GM12878 (cell line): ENCODE measurements around the gene RPS16. TPM values are rescaled to one million over a fixed set of nuclear protein-coding genes. Genes with fewer than 3 reads are reported as not detected.

Experiments used
- HDAC2 ChIP-seq: fragments of 200-600 bp; sonication (generic); IDR thresholded peaks from 2 replicates; pipeline ENCODE4 v1.6.1; 2017
- HDAC6 ChIP-seq: fragments of 200-600 bp; sonication (generic); IDR thresholded peaks from one replicate; pipeline ENCODE4 v1.8.0; 2017; ENCODE audit warnings: antibody characterized with exemption; ENCODE audit not compliant: unreplicated experiment
- IKZF1 ChIP-seq: fragments of 450-650 bp; conservative IDR thresholded peaks from 2 replicates; pipeline ENCODE4 v1.6.1; 2017; ENCODE audit warnings: antibody characterized with exemption, mild to moderate bottlenecking
- KDM1A ChIP-seq: fragments of 200-600 bp; sonication (generic); IDR thresholded peaks from 2 replicates; pipeline ENCODE4 v1.6.1; 2016; ENCODE audit warnings: borderline replicate concordance
- MXI1 ChIP-seq: fragments of 150-350 bp; IDR thresholded peaks from 2 replicates; pipeline ENCODE4 v1.6.1; 2011; ENCODE audit warnings: low read depth, mild to moderate bottlenecking, inconsistent platforms, low read length, improper control_type of control experiment
- MYC ChIP-seq: IDR thresholded peaks from 2 replicates; pipeline ENCODE4 v1.6.1; 2011; ENCODE audit warnings: mild to moderate bottlenecking, low read length, moderate library complexity, inconsistent platforms; ENCODE audit not compliant: insufficient read depth, insufficient replicate concordance, insufficient read length, severe bottlenecking
- NR2C2 ChIP-seq: IDR thresholded peaks from 2 replicates; pipeline ENCODE4 v1.6.1; 2011; ENCODE audit warnings: borderline replicate concordance, low read depth; ENCODE audit not compliant: control insufficient read depth, insufficient read length
- POLR2A ChIP-seq: IDR thresholded peaks from 2 replicates; pipeline ENCODE4 v1.6.1; 2011; ENCODE audit warnings: low read depth, mild to moderate bottlenecking, low read length
- RAD21 ChIP-seq: IDR thresholded peaks from 2 replicates; pipeline ENCODE4 v1.6.1; 2011; ENCODE audit warnings: mild to moderate bottlenecking, low read depth, low read length, moderate library complexity; ENCODE audit not compliant: insufficient read depth
- RB1 ChIP-seq: fragments of 450-650 bp; formaldehyde crosslinking; IDR thresholded peaks from 2 replicates; pipeline ENCODE4 v1.6.1; 2017; ENCODE audit warnings: mild to moderate bottlenecking, borderline replicate concordance
- RFX5 ChIP-seq: IDR thresholded peaks from 2 replicates; pipeline ENCODE4 v1.6.1; 2011; ENCODE audit warnings: low read depth, low read length, improper control_type of control experiment
- SMC3 ChIP-seq: IDR thresholded peaks from 2 replicates; pipeline ENCODE4 v1.6.1; 2011; ENCODE audit warnings: low read length, improper control_type of control experiment, borderline replicate concordance
- SREBF2 ChIP-seq: IDR thresholded peaks from 2 replicates; pipeline ENCODE4 v1.6.1; 2012; ENCODE audit warnings: mild to moderate bottlenecking, low read length
- SUZ12 ChIP-seq: fragments of 200-600 bp; sonication (generic); IDR thresholded peaks from one replicate; pipeline ENCODE4 v1.6.1; 2018; ENCODE audit warnings: antibody characterized with exemption, mild to moderate bottlenecking; ENCODE audit not compliant: unreplicated experiment
- TCF3 ChIP-seq: IDR thresholded peaks from 2 replicates; pipeline ENCODE4 v1.6.1; 2012; ENCODE audit warnings: low read depth, mild to moderate bottlenecking, low read length, borderline replicate concordance; ENCODE audit not compliant: insufficient read depth
- ZBED1 ChIP-seq: IDR thresholded peaks from 2 replicates; pipeline ENCODE4 v1.6.1; 2016; ENCODE audit warnings: borderline replicate concordance
- ZNF217 ChIP-seq: fragments of 450-650 bp; IDR thresholded peaks from 2 replicates; pipeline ENCODE4 v1.6.1; 2017; ENCODE audit warnings: antibody characterized with exemption, mild to moderate bottlenecking
- ZNF274 ChIP-seq: IDR thresholded peaks from one replicate; pipeline ENCODE4 v1.8.0; 2011; ENCODE audit not compliant: insufficient read length, insufficient read depth
- polyA plus RNA-seq, 11 experiments: library from polyadenylated mRNA; depleted of rRNA in 4 of 11; unstranded in 6 of 11; stranded (reverse) in 5 of 11; fragments of >200 nt; fragmentation: Nextera tagmentation in 4 of 11; fragmentation: Illumina TruSeq in 1 of 11; extraction: Ambion mirVana in 4 of 11; extraction: Trizol in 1 of 11; gene quantifications; 1 replicate in 1 of 11; 2 replicates in 10 of 11; pipeline versions ENCODE4 v1.2.1 to v1.2.3, GENCODE V29; 2011 to 2016; ENCODE audit warnings: inconsistent platforms in 2 of 11, missing spikeins in 2 of 11, low read depth in 1 of 11
- total RNA-seq, 4 experiments: library from RNA; depleted of rRNA in 3 of 4; stranded (reverse); fragments of >200 nt in 3 of 4; fragmentation: Illumina TruSeq in 1 of 4; extraction: Trizol in 1 of 4; gene quantifications; 2 replicates each; pipeline versions ENCODE4 v1.2.1 to v1.2.3, GENCODE V29; 2013 to 2021
- TF ChIP-seq, protein P1 (sequence below): fragments of 450-650 bp; IDR thresholded peaks from 2 replicates; pipeline ENCODE4 v1.6.1; 2017; ENCODE audit warnings: antibody characterized with exemption, mild to moderate bottlenecking, moderate library complexity
- TF ChIP-seq, protein P2 (sequence below): IDR thresholded peaks from 2 replicates; pipeline ENCODE4 v1.6.1; 2012; ENCODE audit warnings: improper control_type of control experiment, low read depth, low read length; ENCODE audit not compliant: insufficient replicate concordance
- TF ChIP-seq, protein P3 (sequence below): fragments of 450-650 bp; IDR thresholded peaks from 2 replicates; pipeline ENCODE4 v1.6.1; 2017; ENCODE audit warnings: mild to moderate bottlenecking, low read depth, inconsistent platforms; ENCODE audit not compliant: poor library complexity, severe bottlenecking

Gene RPS16
- total and polyA plus RNA-seq, 10 of the 15 experiments (the other 5 are each of a cell fraction or from before 2014, with no cell fraction given): 148 to 4,810 (median 2,343) TPM

DNA sequence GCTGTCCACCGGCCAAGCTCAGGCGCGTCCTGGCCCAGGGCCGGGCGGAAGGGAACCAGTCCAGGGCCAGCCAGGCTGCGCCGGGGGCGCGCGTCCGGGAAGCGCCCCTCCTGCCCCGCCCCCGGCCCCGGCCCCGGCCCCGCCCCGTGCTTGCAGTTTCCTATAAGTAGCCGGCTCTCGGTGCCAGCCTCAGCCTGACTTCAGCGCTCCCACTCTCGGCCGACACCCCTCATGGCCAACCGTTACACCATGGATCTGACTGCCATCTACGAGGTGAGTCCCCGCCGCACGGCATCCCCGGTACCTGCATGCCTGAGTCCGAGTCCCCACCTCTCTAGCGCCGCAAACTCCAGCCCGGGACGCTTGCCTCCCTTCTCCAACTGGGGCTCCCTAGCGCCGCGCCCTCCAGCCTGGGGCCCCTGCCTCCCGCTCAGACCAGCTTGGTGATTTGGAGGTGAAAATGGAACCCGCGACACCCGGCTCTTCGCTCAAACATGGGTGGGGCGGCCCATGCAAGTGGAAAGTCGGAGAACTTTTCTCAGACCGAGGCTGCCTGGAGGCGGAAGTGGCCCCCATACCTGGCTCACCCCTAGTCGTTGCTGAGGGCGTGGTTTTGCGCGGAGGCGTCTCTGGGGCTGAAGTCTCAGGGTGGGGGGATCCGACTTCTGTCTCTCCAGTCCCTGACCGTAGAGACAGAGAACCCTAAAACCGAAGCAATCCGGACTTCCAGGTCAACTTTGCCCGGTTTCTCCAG is 28.9 kb downstream of the RPS16 start, which contains the start of gene ZFP36 (continued):
- TF ChIP-seq NR2C2: no peak
- TF ChIP-seq, protein P1, sequence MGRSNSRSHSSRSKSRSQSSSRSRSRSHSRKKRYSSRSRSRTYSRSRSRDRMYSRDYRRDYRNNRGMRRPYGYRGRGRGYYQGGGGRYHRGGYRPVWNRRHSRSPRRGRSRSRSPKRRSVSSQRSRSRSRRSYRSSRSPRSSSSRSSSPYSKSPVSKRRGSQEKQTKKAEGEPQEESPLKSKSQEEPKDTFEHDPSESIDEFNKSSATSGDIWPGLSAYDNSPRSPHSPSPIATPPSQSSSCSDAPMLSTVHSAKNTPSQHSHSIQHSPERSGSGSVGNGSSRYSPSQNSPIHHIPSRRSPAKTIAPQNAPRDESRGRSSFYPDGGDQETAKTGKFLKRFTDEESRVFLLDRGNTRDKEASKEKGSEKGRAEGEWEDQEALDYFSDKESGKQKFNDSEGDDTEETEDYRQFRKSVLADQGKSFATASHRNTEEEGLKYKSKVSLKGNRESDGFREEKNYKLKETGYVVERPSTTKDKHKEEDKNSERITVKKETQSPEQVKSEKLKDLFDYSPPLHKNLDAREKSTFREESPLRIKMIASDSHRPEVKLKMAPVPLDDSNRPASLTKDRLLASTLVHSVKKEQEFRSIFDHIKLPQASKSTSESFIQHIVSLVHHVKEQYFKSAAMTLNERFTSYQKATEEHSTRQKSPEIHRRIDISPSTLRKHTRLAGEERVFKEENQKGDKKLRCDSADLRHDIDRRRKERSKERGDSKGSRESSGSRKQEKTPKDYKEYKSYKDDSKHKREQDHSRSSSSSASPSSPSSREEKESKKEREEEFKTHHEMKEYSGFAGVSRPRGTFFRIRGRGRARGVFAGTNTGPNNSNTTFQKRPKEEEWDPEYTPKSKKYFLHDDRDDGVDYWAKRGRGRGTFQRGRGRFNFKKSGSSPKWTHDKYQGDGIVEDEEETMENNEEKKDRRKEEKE: no peak; the same call in 1 of the 2 replicates
- TF ChIP-seq RB1: peak; percentile 88
- peak; percentile 94 for TF ChIP-seq POLR2A
- TF ChIP-seq, protein P2, sequence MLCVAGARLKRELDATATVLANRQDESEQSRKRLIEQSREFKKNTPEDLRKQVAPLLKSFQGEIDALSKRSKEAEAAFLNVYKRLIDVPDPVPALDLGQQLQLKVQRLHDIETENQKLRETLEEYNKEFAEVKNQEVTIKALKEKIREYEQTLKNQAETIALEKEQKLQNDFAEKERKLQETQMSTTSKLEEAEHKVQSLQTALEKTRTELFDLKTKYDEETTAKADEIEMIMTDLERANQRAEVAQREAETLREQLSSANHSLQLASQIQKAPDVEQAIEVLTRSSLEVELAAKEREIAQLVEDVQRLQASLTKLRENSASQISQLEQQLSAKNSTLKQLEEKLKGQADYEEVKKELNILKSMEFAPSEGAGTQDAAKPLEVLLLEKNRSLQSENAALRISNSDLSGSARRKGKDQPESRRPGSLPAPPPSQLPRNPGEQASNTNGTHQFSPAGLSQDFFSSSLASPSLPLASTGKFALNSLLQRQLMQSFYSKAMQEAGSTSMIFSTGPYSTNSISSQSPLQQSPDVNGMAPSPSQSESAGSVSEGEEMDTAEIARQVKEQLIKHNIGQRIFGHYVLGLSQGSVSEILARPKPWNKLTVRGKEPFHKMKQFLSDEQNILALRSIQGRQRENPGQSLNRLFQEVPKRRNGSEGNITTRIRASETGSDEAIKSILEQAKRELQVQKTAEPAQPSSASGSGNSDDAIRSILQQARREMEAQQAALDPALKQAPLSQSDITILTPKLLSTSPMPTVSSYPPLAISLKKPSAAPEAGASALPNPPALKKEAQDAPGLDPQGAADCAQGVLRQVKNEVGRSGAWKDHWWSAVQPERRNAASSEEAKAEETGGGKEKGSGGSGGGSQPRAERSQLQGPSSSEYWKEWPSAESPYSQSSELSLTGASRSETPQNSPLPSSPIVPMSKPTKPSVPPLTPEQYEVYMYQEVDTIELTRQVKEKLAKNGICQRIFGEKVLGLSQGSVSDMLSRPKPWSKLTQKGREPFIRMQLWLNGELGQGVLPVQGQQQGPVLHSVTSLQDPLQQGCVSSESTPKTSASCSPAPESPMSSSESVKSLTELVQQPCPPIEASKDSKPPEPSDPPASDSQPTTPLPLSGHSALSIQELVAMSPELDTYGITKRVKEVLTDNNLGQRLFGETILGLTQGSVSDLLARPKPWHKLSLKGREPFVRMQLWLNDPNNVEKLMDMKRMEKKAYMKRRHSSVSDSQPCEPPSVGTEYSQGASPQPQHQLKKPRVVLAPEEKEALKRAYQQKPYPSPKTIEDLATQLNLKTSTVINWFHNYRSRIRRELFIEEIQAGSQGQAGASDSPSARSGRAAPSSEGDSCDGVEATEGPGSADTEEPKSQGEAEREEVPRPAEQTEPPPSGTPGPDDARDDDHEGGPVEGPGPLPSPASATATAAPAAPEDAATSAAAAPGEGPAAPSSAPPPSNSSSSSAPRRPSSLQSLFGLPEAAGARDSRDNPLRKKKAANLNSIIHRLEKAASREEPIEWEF: no peak
- TF ChIP-seq IKZF1: peak; percentile 84
- TF ChIP-seq HDAC2: no peak
- TF ChIP-seq SMC3: no peak
- TF ChIP-seq TCF3: peak; percentile 94
- TF ChIP-seq SUZ12: no peak
- 0 out of 2 replicates have a peak, but pooled peaks have one; percentile 8 for TF ChIP-seq RFX5
- TF ChIP-seq ZNF274: no peak
- no peak for TF ChIP-seq KDM1A
- TF ChIP-seq SREBF2: no peak
- TF ChIP-seq RAD21: no peak
- no peak for TF ChIP-seq MXI1
- peak; percentile 81 for TF ChIP-seq ZBED1
- no peak for TF ChIP-seq ZNF217
- TF ChIP-seq, protein P3, sequence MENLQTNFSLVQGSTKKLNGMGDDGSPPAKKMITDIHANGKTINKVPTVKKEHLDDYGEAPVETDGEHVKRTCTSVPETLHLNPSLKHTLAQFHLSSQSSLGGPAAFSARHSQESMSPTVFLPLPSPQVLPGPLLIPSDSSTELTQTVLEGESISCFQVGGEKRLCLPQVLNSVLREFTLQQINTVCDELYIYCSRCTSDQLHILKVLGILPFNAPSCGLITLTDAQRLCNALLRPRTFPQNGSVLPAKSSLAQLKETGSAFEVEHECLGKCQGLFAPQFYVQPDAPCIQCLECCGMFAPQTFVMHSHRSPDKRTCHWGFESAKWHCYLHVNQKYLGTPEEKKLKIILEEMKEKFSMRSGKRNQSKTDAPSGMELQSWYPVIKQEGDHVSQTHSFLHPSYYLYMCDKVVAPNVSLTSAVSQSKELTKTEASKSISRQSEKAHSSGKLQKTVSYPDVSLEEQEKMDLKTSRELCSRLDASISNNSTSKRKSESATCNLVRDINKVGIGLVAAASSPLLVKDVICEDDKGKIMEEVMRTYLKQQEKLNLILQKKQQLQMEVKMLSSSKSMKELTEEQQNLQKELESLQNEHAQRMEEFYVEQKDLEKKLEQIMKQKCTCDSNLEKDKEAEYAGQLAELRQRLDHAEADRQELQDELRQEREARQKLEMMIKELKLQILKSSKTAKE: no peak
- TF ChIP-seq HDAC6: peak; percentile 69
- no peak for TF ChIP-seq MYC
